Right lobe of liver (tissue), 4 donors: Measurements from ENCODE around the gene PCBD2.

ENCODE experiments used
- CTCF ChIP-seq, 4 donors: fragments of 200-600 bp in 3 of 4; fragments of 450-650 bp in 1 of 4; IDR thresholded peaks; one replicate each; pipeline versions ENCODE4 v1.5.1 to v1.8.0; 2016 to 2022; ENCODE audit warnings: antibody characterized with exemption in 4 of 4, mild to moderate bottlenecking in 2 of 4
- POLR2A ChIP-seq: fragments of 450-650 bp; IDR thresholded peaks from one replicate; pipeline ENCODE4 v1.6.1; 2017; ENCODE audit warnings: antibody characterized with exemption, mild to moderate bottlenecking
- donor health status: DM: no; HTN: no; CAD: no.
- donor health status: DM: no; HTN: no; CAD: no.
- donor health status: DM: no; HTN: yes; CAD: no.

GRCh38 chr5:134932508-134932907 lies 27.6 kb downstream of the PCBD2 start:
- TF ChIP-seq CTCF (IDR thresholded peaks at IDR 0.05) (no peak), POLR2A (no peak)
